NK-92 (cell line): ENCODE measurements around the gene IL19.

Source experiments
- DNase-seq: peaks from one replicate; lab custom pipeline; 2025; ENCODE audit not compliant: unreplicated experiment; lab: John Stamatoyannopoulos, UW

Gene IL19

GRCh38 chr1:206797534-206798383 is 27.2 kb downstream of the IL19 start:
- DNase-seq: no peak

GRCh38 chr1:206798384-206798996 is 27.9 kb downstream of the IL19 start:
- no peak for DNase-seq

- no peak for DNase-seq
Observed at GRCh38 chr1:206799311-206799710, 28.7 kb downstream of the IL19 start.

- no peak for DNase-seq
Observed at GRCh38 chr1:206800411-206800810, 29.8 kb downstream of the IL19 start.

GRCh38 chr1:206800891-206801290 is 30.3 kb downstream of the IL19 start:
- no peak for DNase-seq

DNA sequence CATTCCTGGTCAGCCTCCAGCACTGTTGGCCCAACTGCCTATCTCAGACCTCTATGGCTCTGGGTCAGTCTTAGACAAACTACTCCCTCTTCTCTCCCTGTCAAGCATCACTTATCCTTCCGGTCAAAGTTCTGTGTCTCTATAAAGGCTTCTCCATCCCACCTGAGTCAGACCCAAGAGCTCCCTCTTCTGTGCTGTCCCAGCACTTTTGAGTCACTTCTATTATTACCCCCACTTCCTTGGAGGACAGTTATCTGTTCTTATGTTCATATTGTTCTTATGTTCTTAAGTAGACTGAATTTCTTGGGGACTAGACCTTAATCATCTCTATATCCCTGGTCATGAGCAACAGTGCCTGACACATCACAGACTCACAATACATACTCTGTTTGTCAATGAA is 30.9 kb downstream of the IL19 start:
- DNase-seq: no peak

DNA sequence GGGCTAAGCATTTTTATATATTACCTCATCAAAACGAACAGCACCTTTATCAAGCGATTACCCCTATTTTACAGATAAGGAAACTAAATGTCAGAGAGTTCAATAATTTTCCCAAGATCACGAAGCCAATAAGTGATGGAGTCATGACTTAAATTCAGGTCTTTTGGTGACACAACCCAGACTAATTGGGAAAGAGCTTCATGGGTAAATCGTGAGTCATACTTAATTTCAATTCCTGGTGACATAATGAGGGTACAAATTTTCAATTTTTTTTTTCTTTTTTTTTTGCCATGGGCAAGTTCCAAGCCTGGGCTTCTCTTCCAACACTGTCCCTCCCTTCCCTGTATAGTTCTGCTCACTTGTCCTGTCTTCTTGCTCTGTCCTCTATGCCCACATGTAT is 31.8 kb downstream of the IL19 start:
- no peak for DNase-seq

- DNase-seq: no peak
Observed at GRCh38 chr1:206803221-206803730, 32.7 kb downstream of the IL19 start.

GRCh38 chr1:206804156-206804737 is 33.7 kb downstream of the IL19 start:
- no peak for DNase-seq

GRCh38 chr1:206805357-206805756 is 34.8 kb downstream of the IL19 start:
- no peak for DNase-seq

DNA sequence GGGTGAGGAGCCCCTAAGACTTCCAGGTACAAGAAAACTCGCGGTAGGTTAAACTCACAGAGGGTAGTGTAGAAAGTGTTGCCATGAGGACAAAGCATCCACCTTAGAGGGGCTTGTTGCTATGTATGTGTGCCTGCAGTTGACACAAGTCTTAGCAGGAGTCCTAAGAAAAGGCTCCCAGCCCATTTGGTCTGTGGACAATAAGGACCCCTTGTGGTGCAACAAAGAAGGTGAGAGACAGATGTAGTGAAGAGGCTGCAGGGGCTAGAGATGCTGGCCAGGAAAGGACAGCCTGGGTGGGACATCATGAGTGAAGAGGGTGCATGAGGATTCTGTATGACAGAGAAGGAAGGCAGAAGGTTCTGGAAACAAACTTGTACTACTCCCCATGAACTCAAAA is 38.0 kb downstream of the IL19 start:
- DNase-seq: no peak

DNA sequence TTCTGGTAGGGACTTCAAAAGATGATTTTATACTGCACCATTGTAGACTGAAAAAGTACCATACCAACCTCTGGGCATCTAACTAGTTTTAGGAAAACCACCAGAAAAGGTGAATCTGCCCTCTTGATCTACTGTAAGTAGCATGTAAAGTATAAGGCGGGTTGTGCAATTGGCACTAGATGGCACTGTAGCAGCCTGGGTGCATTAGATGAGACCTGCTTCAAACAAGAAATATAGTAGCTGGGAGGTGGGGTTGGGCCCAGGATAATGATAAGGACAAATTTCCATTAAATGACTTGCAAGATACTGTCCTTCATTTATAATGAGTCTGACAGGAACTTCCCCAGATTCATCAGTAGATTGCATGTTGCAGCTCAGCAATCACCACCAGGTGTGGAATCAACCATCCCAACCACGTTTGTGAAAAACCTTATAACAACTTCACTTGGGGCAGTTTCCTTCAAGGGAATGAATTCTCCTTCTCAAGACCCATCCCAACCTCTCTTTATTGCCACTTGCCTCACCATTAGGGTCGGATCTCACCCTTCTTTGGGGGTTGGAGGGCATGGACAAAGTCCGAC is 39.0 kb downstream of the IL19 start:
- no peak for DNase-seq

- DNase-seq: no peak
Observed at GRCh38 chr1:206812471-206812870, 41.9 kb downstream of the IL19 start.

DNA sequence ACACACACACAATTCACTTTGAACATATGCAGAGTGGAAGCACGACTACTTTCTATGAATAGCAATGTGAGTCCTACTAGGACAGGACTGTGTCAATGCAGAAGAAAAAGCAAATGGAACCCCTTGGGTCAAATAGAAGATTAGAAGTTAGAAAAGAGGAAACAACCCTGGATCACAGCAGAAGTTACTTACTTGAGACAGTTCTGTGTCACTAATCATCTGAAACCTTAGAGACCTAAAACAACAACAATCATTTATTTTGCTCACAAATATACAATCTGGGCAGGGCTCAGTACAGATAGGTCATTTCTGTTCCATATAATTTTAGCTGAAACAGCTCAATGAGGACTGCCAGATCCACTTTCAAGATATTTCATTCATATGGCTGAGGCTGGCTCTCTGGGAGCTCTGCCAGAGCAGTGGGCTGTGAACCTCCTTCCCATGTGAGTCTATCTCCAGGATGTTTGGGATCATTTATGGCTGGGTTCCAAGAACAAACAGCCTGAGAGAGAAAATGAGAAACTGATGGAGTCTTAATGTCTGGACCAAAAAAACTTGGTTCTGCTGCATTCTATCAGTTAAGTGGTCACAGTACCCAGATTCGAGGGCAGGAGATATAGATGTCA is 44.3 kb downstream of the IL19 start:
- DNase-seq: no peak

- no peak for DNase-seq
Observed at GRCh38 chr1:206816390-206817287, 46.1 kb downstream of the IL19 start.

GRCh38 chr1:206821493-206821892 is 50.9 kb downstream of the IL19 start:
- DNase-seq: no peak

DNA sequence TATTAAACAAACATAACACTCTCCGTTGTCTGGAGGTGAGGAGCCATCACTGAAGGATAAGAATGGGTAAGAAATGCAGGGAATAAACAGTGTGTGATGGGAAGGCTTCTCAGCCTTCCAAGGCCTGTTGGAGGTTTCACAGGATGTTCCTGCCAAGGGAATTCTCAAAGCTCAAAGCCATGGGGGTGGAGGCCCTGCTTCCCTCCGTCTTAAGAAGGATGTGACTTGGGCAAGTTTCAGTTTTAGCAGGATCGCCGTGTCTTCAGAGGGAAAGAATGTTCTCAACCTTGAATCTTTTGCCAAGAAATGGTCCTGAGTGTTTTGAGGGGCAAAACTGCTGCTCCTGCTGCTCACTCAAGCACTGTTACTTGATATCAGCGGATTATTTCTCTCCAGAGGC is 53.2 kb downstream of the IL19 start:
- no peak for DNase-seq

DNA sequence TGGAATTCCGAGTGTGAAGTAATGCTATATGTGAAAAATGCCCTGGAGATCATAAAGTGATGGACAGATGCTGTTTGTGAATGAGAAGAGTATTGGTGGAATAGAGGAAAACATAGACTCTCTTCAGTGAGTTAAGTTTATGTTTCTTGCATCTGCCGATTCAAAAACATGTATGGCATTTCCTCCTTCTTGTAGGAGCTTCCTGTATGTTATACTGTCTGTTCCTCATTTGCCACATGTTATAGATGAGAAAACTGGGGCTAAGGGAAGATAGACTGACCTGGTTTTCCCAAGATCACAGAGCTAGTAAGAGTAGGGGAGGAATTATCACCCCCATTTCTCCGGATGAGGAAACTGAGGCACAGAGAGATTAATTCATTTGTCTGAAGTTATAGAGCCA is 53.8 kb downstream of the IL19 start:
- DNase-seq: no peak

DNA sequence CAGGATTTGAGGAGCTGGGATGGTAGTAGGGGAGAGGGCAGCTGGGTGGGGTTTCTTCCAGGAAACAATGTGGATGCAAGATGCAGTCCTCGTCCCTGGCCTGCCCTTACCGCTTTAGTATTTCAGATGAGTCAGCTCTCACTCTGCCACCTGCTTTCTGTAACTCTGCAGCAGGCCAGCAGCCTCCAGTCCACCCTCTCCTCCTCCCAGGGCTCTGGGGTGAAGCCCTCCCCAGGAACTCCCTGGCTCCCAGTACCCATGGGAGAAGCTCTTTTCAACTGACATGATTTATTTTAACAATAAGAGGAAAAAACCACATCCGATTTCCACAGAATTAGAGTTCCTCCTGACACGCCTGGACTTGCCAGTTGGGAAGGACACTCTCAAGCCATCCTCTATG is 55.8 kb downstream of the IL19 start:
- DNase-seq: no peak

GRCh38 chr1:206828061-206828460 is 57.5 kb downstream of the IL19 start:
- DNase-seq: no peak
